DND-41 (cell line): ENCODE data around the gene VMA21.

Source experiments
- ATAC-seq: fragments of 200-7000 bp; cut with Tn5 transposase; 3 replicates; pipeline ENCODE4 v1.9.1; 2021; ENCODE audit warnings: low read depth; ENCODE audit not compliant: insufficient read depth
- DNase-seq: peaks from one replicate; pipeline ENCODE4 v3.0.0-alpha.2; 2020
- H2AFZ ChIP-seq: 2 replicates; pipeline ENCODE4 v1.6.0; 2012; ENCODE audit warnings: low read depth, low read length
- H3K27ac ChIP-seq: 2 replicates; pipeline ENCODE4 v1.5.1; 2012; ENCODE audit warnings: low read length, inconsistent platforms
- H3K27me3 ChIP-seq: fragments of 200-600 bp; sonication (generic); 2 replicates; pipeline ENCODE4 v1.6.0; 2012; ENCODE audit warnings: low read length, mild to moderate bottlenecking, inconsistent platforms; ENCODE audit not compliant: insufficient read depth, poor library complexity
- H3K36me3 ChIP-seq: 2 replicates; pipeline ENCODE4 v1.5.1; 2012; ENCODE audit warnings: low read length, inconsistent platforms; ENCODE audit not compliant: insufficient read depth
- H3K4me1 ChIP-seq: 2 replicates; pipeline ENCODE4 v1.5.1; 2012; ENCODE audit warnings: mild to moderate bottlenecking, low read length; ENCODE audit not compliant: insufficient read depth
- H3K4me2 ChIP-seq: 2 replicates; pipeline ENCODE4 v1.6.0; 2012; ENCODE audit warnings: mild to moderate bottlenecking, moderate library complexity, low read length, inconsistent platforms; ENCODE audit not compliant: insufficient read depth
- H3K4me3 ChIP-seq, 2 experiments: fragments of 200-600 bp in 1 of 2; shearing (Covaris generic) in 1 of 2; 2 replicates each; pipeline ENCODE4 v1.5.1; 2012 to 2016; ENCODE audit warnings: inconsistent platforms in 2 of 2, low read length in 2 of 2, mild to moderate bottlenecking in 2 of 2, low read depth in 1 of 2, moderate library complexity in 1 of 2
- H3K79me2 ChIP-seq: 2 replicates; pipeline ENCODE4 v1.6.0; 2012; ENCODE audit warnings: low read length, inconsistent platforms; ENCODE audit not compliant: insufficient read depth
- H3K9ac ChIP-seq: 2 replicates; pipeline ENCODE4 v1.6.0; 2012; ENCODE audit warnings: low read depth, mild to moderate bottlenecking, inconsistent platforms, low read length, moderate library complexity
- H3K9me3 ChIP-seq: 2 replicates; pipeline ENCODE4 v1.5.1; 2012; ENCODE audit warnings: low read length, moderate library complexity, mild to moderate bottlenecking, inconsistent platforms; ENCODE audit not compliant: insufficient read depth, severe bottlenecking
- H4K20me1 ChIP-seq: 2 replicates; pipeline ENCODE4 v1.6.0; 2012; ENCODE audit warnings: low read length; ENCODE audit not compliant: insufficient read depth
- CTCF ChIP-seq: IDR thresholded peaks from 2 replicates; pipeline ENCODE4 v1.5.1; 2012; ENCODE audit warnings: borderline replicate concordance, low read length, moderate library complexity, mild to moderate bottlenecking; ENCODE audit not compliant: poor library complexity, severe bottlenecking; ENCODE audit errors: extremely low read depth
- EZH2 ChIP-seq: IDR thresholded peaks from 3 replicates; pipeline ENCODE4 v1.6.1; 2012; ENCODE audit warnings: borderline replicate concordance, low read depth, mild to moderate bottlenecking, moderate library complexity, low read length, inconsistent platforms; ENCODE audit not compliant: severe bottlenecking

The VMA21 gene

GRCh38 chrX:151396825-151397740, at the start of gene VMA21:
TSS of gene VMA21 (plus strand) at chrX:151397206. CDS start at chrX:151397309, 103 bp downstream.
- H3K27me3 ChIP-seq: no peaks in the 10 kb centered on the region
- TF ChIP-seq CTCF: no peak
- no peak for TF ChIP-seq EZH2
- H3K4me1 ChIP-seq: peaks cover 56% of the 10 kb centered on the region
- H3K79me2 ChIP-seq: peaks cover 66% of the 10 kb centered on the region
- peak within 1 kb of the TSS; percentile 71 to 79 for H3K4me3 ChIP-seq
- peak; percentile 84 for DNase-seq
- H4K20me1 ChIP-seq: peaks cover 26% of the 10 kb centered on the region; the same call in 1 of the 2 replicates
- peak within 1 kb of the TSS; percentile 78 for H2AFZ ChIP-seq
- H3K36me3 ChIP-seq: peaks cover 5% of the 10 kb centered on the region; the same call in 1 of the 2 replicates
- peak within 1 kb of the TSS; percentile 96 for H3K9ac ChIP-seq
- H3K4me2 ChIP-seq: peak within 1 kb of the TSS; percentile 61
- ATAC-seq: peak; percentile 80
- no peaks in the 10 kb centered on the region for H3K9me3 ChIP-seq
- peak within 1 kb of the TSS; percentile 98 for H3K27ac ChIP-seq

- no peak overlapping the region for H3K9ac ChIP-seq
- H3K27ac ChIP-seq: no peak overlapping the region
- H4K20me1 ChIP-seq: no peaks in the 10 kb centered on the region
- H3K79me2 ChIP-seq: no peaks in the 10 kb centered on the region
- no peaks in the 10 kb centered on the region for H3K4me1 ChIP-seq
- H3K36me3 ChIP-seq: no peaks in the 10 kb centered on the region
- no peak overlapping the region for H3K4me2 ChIP-seq
- no peaks in the 10 kb centered on the region for H3K9me3 ChIP-seq
- H3K4me3 ChIP-seq: no peak overlapping the region
- no peak for ATAC-seq
- no peak for DNase-seq
- no peak for TF ChIP-seq EZH2
- TF ChIP-seq CTCF: no peak
- no peak overlapping the region for H2AFZ ChIP-seq
- no peaks in the 10 kb centered on the region for H3K27me3 ChIP-seq
Observed at GRCh38 chrX:151359341-151359740, 37.7 kb upstream of the VMA21 start.

GRCh38 chrX:151359931-151360871, 36.8 kb upstream of the VMA21 start:
- no peaks in the 10 kb centered on the region for H3K4me1 ChIP-seq
- peak; percentile 59 for TF ChIP-seq CTCF
- no peak for TF ChIP-seq EZH2
- ATAC-seq: 0 out of 3 replicates have a peak, but pooled peaks have one; percentile 45
- H4K20me1 ChIP-seq: no peaks in the 10 kb centered on the region
- H3K27me3 ChIP-seq: no peaks in the 10 kb centered on the region
- no peak overlapping the region for H3K27ac ChIP-seq
- H3K4me2 ChIP-seq: no peak overlapping the region
- H2AFZ ChIP-seq: no peak overlapping the region
- no peaks in the 10 kb centered on the region for H3K36me3 ChIP-seq
- peak; percentile 4 for DNase-seq
- H3K4me3 ChIP-seq: no peak overlapping the region
- no peak overlapping the region for H3K9ac ChIP-seq
- no peaks in the 10 kb centered on the region for H3K9me3 ChIP-seq
- H3K79me2 ChIP-seq: no peaks in the 10 kb centered on the region
